Coronary artery (tissue), 2 donors: ENCODE results near the gene SNX14.
A peak's percentile ranks its signal among the peaks of the same experiment; 100 is the strongest.

Experiments used
- DNase-seq: peaks from one replicate; pipeline ENCODE4 v3.0.0-alpha.2; 2017; ENCODE audit warnings: low spot score
- H3K27ac ChIP-seq, 2 donors: fragments of 200-600 bp; sonication (generic); one replicate each; pipeline ENCODE4 v1.5.1; 2016 to 2019
- H3K4me3 ChIP-seq: fragments of 200-600 bp; sonication (generic); 2 replicates; pipeline ENCODE4 v1.5.1; 2016; ENCODE audit warnings: mild to moderate bottlenecking, moderate library complexity
- CTCF ChIP-seq: fragments of 200-600 bp; sonication (generic); IDR thresholded peaks from one replicate; pipeline ENCODE4 v1.5.1; 2019; ENCODE audit warnings: antibody characterized with exemption

SNX14 gene

GRCh38 chr6:85483846-85484245 lies 109.8 kb downstream of the SNX14 start:
- no peak for DNase-seq
- Histone ChIP-seq H3K27ac (no peak overlapping the region), H3K4me3 (no peak overlapping the region)
- TF ChIP-seq CTCF = no peak

- TF ChIP-seq CTCF = peak; percentile 99
- H3K4me3 ChIP-seq = peak overlapping the region; percentile 47
- DNase-seq = peak; percentile 91
Measured at GRCh38 chr6:85482905-85483700, 110.6 kb downstream of the SNX14 start.

GRCh38 chr6:85482206-85482904 lies 111.3 kb downstream of the SNX14 start:
- Histone ChIP-seq H3K27ac (peak overlapping the region in 1 of 2 donors; percentile 58), H3K4me3 (peak overlapping the region; percentile 47)
- TF ChIP-seq CTCF = no peak
- no peak for DNase-seq

More at GRCh38 chr6:85482905-85483700, 110.6 kb downstream of the SNX14 start:
- peak overlapping the region in 1 of 2 donors; percentile 58 for H3K27ac ChIP-seq

GRCh38 chr6:85479208-85479607 lies 114.5 kb downstream of the SNX14 start:
- no peak overlapping the region for H3K4me3 ChIP-seq
- TF ChIP-seq CTCF = no peak

GRCh38 chr6:85476532-85476931 lies 117.1 kb downstream of the SNX14 start:
- TF ChIP-seq CTCF = no peak
- Histone ChIP-seq H3K27ac (no peak overlapping the region), H3K4me3 (no peak overlapping the region)
- DNase-seq = no peak

More at GRCh38 chr6:85479208-85479607, 114.5 kb downstream of the SNX14 start:
- no peak for DNase-seq
- no peak overlapping the region for H3K27ac ChIP-seq

GRCh38 chr6:85473748-85474147 lies 119.9 kb downstream of the SNX14 start:
- H3K4me3 ChIP-seq = no peak overlapping the region
- TF ChIP-seq CTCF = no peak
- H3K27ac ChIP-seq = no peak overlapping the region
- no peak for DNase-seq
